Stimulated activated CD8-positive, alpha-beta memory T cell treated with anti-CD3 and anti-CD28 coated beads, Interleukin-7, amount 100 ng/mL, for 4 hours (primary cell): ENCODE results near the gene NPAP1.
"Not testable (repeated sequence)": the region's sequence is repeated elsewhere in the genome, so short reads cannot be mapped to it uniquely, and the experiment has no call there.

Source experiments
- DNase-seq, 2 donors: peaks; one replicate each; pipeline ENCODE4 v3.0.0-alpha.2; 2020; ENCODE audit warnings: low read depth in 2 of 2

NPAP1 gene

DNA sequence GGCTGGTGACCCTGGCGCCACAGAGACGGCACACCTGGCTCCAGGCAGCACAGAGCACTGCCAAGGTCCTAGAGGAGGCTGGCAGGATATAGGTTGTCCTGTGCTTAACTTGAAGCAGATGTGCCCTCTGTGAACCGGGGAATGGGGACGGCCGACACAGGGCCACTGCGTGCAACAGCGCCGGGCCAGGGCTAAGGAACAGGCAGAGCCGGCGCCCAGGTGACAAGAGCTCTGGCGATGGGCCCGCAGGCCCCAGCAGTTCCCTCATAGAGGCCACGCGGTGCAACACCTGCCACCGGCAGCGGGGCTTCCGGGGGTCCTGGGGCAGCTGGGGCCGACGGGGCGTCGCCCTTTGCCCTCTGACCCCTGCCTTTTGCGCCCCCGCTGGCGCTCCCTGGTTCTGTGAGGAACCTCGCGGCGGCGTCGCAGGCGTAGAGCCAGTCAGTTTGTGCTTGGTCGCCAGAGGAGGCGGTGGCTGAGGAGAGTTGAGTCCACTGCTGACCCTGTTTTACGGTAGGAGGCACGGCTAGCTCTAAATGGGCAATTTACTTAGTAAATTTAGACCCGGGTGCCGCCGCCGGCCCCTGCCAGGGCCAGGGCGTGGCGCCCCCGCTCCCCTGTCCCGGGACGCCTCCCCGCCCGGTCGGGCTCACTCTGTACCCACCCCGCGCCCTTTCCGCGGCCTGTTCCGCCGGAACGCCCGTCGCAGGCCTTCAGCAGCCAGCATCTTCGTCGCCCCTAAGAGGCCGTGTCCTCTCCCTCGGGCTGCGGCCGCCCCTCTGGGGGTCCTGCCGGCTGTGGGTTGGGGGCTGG is at the start of gene NPAP1:
Gene NPAP1, plus strand, starts transcription at position 444 of the 813 bp plus-strand sequence. Its CDS starts 93 bp downstream, at position 537.
- DNase-seq, result no peak

DNA sequence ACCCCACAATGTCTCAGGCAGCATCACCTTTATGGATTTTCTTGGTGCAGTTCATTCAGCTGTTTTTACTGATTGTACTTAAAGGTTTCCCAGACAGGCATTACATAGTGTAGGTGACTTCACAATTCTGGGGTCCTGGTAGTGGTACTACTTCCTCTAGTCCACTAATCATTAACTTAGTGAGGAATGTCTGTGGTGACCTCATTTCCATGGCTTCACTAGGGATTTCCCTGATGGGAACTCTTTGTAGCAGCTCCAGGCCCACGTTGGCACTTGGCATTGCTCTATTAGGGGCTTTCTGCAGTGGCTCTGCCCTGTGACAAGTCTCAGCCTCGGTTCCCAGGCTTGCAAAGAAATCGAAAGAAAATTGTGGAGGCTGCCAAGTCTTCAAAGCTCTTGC is 48.1 kb upstream of the NPAP1 start:
- DNase-seq, result no peak

DNA sequence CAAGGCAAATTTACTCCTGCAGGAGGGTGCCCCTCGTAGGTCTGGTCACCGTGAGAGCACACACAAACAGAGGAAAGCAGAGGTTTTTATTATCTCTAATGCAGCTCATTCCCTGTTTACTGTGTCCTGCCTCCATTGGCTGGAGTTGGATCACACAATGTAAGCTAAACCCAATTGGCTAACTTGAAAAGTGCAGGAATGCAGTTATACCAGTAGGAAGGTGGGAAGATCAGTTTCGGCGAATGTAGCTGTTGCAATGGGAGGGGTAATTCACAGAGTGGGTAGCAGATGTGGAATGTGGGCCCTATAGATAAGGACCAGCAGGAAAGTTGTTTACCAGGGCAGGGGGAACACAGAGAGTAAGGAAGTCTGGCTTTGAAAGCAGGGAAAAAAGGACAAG is 42.5 kb upstream of the NPAP1 start:
- no peak for DNase-seq

GRCh38 chr15:24639412-24639811 is 36.2 kb upstream of the NPAP1 start:
- DNase-seq, result not testable (repeated sequence)

- DNase-seq, result no peak
Observed at GRCh38 chr15:24645627-24646026, 29.9 kb upstream of the NPAP1 start.

- DNase-seq, result no peak
Observed at GRCh38 chr15:24659622-24660021, 16.0 kb upstream of the NPAP1 start.

GRCh38 chr15:24662991-24663390 is 12.6 kb upstream of the NPAP1 start:
- no peak for DNase-seq

GRCh38 chr15:24676431-24676830 is 856 bp downstream of the NPAP1 start:
- no peak for DNase-seq

- no peak for DNase-seq
Observed at GRCh38 chr15:24678485-24678884, 2.9 kb downstream of the NPAP1 start.

DNA sequence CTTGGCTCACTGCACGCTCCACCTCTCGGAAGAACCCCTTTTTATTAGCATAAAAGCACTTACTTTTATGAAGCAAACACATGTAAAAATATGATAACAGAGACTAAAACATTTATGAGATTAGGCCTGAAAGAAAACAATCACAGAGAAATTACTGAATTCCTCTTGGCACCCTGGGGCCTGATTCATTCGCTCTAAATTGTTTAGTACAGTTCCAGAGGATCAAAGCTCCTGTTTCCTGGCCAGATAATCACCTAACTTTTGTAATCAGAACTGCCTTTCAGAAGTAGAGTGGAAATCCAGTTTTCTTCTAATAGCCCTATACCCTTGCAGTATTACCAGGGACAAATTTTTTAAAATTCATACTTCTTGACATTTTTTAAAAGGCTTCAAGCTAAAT is 6.4 kb downstream of the NPAP1 start:
- no peak for DNase-seq

DNA sequence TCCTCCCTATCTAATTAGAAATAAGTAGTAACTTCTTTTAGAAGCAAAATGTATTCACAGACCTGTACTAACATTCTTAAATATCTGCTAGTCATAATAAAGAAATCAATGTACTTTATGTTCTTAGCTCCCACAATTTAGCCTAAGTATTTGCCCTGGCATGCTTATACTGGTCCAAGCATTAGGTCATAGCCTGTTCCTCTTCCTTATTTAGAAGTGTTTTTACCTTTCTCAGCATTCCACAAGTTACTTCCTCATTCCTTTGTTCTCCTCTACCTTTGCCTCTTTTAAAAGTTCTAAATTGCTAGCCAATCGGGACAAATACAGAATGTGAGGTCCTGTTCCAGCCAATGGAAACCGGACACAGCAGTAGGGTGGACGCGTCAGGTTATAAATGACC is 7.3 kb downstream of the NPAP1 start:
- not testable (repeated sequence) for DNase-seq

DNA sequence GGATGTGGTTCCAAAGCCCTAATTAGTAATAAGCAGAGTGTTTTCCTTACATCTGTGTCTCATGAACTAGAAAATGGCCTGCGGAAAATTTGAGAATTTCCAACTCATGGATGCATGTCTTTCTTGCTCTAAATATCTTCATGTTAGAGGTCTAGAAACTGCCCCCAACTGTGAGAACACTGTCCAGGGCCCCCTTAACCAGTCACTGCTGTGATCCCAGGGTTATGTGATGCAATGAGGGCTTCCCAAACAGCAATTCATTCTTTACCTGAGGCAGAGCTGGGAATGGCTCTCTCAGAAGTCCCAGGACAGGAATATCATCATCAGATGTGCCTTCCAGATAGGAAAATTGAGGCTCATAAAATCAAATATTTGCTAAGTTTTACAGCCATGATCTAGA is 8.2 kb downstream of the NPAP1 start:
- DNase-seq, result no peak

- no peak for DNase-seq
Observed at GRCh38 chr15:24684313-24684712, 8.7 kb downstream of the NPAP1 start.

GRCh38 chr15:24696201-24696600 is 20.6 kb downstream of the NPAP1 start:
- no peak for DNase-seq

DNA sequence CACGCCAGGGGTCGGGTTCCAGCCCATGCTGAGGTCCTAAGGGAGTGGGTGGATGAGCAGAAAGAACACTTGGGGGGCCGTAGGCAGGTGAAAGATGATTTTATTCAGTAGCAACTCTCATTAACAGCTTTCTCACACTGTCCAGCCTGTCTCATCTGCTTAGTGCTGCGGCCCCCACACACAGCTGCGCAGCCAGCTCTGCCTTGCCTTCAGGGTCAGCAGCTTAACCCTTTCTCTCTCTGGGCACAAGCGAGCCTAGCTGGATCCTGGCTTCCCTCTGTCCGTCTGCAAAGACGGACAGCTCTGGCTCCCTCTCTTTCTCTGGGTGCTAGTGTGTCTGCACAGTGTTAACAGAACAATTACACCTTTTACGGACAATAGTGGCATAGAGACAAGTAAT is 21.3 kb downstream of the NPAP1 start:
- DNase-seq, result no peak

DNA sequence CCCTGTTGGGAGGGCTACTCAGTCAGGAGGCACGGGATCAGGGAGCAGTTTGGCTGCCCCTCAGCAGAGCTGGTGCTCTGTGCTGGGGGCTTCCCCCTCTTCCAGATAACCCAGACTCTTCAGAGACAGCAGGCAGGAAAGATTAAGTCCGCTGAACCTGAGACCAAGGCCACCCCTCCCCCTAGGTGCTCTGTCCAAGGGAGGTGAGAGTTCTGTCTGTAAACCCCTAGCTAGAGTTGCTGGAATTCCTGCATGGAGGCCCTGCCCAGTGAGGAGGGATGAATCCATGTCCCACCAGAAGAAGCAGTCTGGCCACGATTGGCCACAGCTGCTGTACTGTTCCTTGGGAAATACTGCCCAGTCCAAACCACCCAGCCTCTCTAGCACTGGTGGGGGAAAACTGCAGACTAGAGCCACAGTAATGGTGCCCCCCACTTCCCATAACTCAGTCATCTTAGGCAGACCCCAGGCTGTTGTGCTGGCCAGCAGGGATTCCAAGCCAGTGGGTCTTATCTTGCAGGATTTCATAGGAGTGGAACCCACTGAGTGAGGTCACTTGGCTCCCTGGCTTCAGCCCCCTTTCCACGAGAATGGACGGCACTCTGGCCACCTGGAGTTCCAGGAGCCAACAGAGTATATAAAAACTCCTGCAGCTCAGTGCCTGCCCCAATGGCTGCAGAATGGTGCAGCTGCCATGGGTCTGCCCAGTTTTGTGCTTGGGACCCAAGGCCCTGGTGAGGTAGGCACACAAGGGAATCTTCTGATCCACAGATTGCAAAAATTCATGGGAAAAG is 42.9 kb downstream of the NPAP1 start:
- no peak for DNase-seq

DNA sequence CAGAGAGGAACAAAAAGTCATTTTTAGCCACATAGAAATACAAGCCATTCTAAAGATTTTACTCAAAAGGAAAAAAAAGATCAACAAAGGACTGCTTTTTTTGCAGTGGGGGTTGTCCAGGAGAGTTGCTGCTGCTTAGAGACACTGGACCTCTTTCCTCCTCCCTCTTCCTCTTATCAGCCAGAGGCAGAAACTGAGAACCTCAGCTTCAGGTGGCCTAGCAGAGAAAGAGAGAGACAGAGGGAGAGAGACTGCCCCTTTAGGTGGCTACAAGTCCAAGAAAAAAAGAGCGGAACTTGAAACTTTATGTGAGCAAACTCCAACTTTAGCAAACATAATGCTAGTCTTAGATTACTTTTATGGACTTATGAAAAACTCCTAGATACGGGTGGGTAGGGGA is 54.2 kb downstream of the NPAP1 start:
- no peak for DNase-seq
